Smooth muscle cell (in vitro differentiated cells): ENCODE measurements around the gene CCL11. TPM values are rescaled to one million over a fixed set of nuclear protein-coding genes. Genes with fewer than 3 reads are reported as not detected.

Experiments used
- DNase-seq: peaks from one replicate; lab custom pipeline; 2025; ENCODE audit not compliant: unreplicated experiment; lab: John Stamatoyannopoulos, UW
- H2AFZ ChIP-seq: fragments of 200-600 bp; sonication (generic); 2 replicates; pipeline ENCODE4 v1.6.0; 2016; ENCODE audit warnings: antibody characterized with exemption, low read depth, mild to moderate bottlenecking
- H3F3A ChIP-seq: fragments of 200-600 bp; sonication (generic); 2 replicates; pipeline ENCODE4 v1.6.0; 2017; ENCODE audit warnings: antibody characterized with exemption, low read depth
- H3K27ac ChIP-seq: fragments of 200-600 bp; sonication (generic); 2 replicates; pipeline ENCODE4 v1.5.1; 2016; ENCODE audit warnings: low read depth, mild to moderate bottlenecking
- H3K27me3 ChIP-seq: fragments of 200-600 bp; sonication (generic); 2 replicates; pipeline ENCODE4 v1.6.1; 2016; ENCODE audit warnings: low read depth, mild to moderate bottlenecking
- H3K36me3 ChIP-seq: fragments of 200-600 bp; sonication (generic); 2 replicates; pipeline ENCODE4 v1.5.1; 2016; ENCODE audit warnings: low read depth
- H3K4me1 ChIP-seq: fragments of 200-600 bp; sonication (generic); 2 replicates; pipeline ENCODE4 v1.5.1; 2016; ENCODE audit warnings: low read depth
- H3K4me2 ChIP-seq: fragments of 200-600 bp; sonication (generic); 2 replicates; pipeline ENCODE4 v1.6.0; 2016; ENCODE audit warnings: mild to moderate bottlenecking
- H3K4me3 ChIP-seq: fragments of 200-600 bp; sonication (generic); 2 replicates; pipeline ENCODE4 v1.5.1; 2016; ENCODE audit warnings: mild to moderate bottlenecking
- H3K79me2 ChIP-seq: fragments of 200-600 bp; sonication (generic); 2 replicates; pipeline ENCODE4 v1.6.0; 2016; ENCODE audit warnings: low read depth, mild to moderate bottlenecking
- H3K9ac ChIP-seq: fragments of 200-600 bp; sonication (generic); 2 replicates; pipeline ENCODE4 v1.6.0; 2016; ENCODE audit warnings: low read depth
- H3K9me3 ChIP-seq: fragments of 200-600 bp; sonication (generic); replicated peaks from 2 replicates; pipeline ENCODE4 v1.5.1; 2016; ENCODE audit warnings: low read depth
- H4K20me1 ChIP-seq: fragments of 200-600 bp; sonication (generic); 2 replicates; pipeline ENCODE4 v1.6.0; 2016; ENCODE audit warnings: low read depth
- WGBS: methylation state at CpG from one replicate; pipeline ENCODE4 v1.1.7; 2016; ENCODE audit warnings: low lambda C conversion rate; 5-methylcytosine and 5-hydroxymethylcytosine counted together
- polyA plus RNA-seq: library from polyadenylated mRNA; unstranded; fragments of >200 nt; fragmentation: Nextera tagmentation; extraction: Ambion mirVana; gene quantifications from 2 replicates; pipeline ENCODE4 v1.2.1, GENCODE V29; 2016
- total RNA-seq: library from RNA; depleted of rRNA; stranded (reverse); fragments of >200 nt; gene quantifications from 2 replicates; pipeline ENCODE4 v1.2.3, GENCODE V29; 2014
- TF ChIP-seq, protein P1 (sequence below): fragments of 200-600 bp; sonication (generic); IDR thresholded peaks from 2 replicates; pipeline ENCODE4 v1.5.1; 2017; ENCODE audit warnings: borderline replicate concordance, mild to moderate bottlenecking, antibody characterized with exemption; ENCODE audit not compliant: insufficient read depth, poor library complexity, severe bottlenecking

Gene CCL11
- total and polyA plus RNA-seq, 2 experiments from 2014 or later: not detected

DNA sequence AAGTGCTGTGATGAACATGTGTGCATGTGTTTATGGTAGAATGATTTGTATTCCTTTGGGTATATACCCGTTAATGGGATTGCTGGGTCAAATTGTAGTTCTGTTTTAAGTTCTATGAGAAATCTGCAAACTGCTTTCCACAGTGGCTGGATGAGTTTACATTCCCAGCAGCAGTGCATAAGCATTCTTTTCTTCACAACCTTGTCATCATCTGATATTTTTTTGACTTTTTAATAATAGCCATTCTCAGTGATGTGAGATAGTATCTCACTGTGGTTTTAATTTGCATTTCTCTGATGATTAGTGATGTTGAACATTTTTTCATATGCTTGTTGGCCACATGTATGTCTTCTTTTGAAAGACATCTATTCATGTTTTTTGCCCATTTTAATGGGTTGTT, 52.2 kb downstream of the CCL11 start:
- H3K79me2 ChIP-seq: no peaks in the 10 kb centered on the region
- H3K4me2 ChIP-seq: no peak overlapping the region
- H3F3A ChIP-seq: no peaks in the 10 kb centered on the region
- no peaks in the 10 kb centered on the region for H3K4me1 ChIP-seq
- H3K9ac ChIP-seq: no peak overlapping the region
- DNase-seq: no peak
- no peak overlapping the region for H3K27ac ChIP-seq
- TF ChIP-seq, protein P1, sequence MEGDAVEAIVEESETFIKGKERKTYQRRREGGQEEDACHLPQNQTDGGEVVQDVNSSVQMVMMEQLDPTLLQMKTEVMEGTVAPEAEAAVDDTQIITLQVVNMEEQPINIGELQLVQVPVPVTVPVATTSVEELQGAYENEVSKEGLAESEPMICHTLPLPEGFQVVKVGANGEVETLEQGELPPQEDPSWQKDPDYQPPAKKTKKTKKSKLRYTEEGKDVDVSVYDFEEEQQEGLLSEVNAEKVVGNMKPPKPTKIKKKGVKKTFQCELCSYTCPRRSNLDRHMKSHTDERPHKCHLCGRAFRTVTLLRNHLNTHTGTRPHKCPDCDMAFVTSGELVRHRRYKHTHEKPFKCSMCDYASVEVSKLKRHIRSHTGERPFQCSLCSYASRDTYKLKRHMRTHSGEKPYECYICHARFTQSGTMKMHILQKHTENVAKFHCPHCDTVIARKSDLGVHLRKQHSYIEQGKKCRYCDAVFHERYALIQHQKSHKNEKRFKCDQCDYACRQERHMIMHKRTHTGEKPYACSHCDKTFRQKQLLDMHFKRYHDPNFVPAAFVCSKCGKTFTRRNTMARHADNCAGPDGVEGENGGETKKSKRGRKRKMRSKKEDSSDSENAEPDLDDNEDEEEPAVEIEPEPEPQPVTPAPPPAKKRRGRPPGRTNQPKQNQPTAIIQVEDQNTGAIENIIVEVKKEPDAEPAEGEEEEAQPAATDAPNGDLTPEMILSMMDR: no peak
- H3K27me3 ChIP-seq: no peaks in the 10 kb centered on the region
- H3K4me3 ChIP-seq: no peak overlapping the region
- H2AFZ ChIP-seq: no peak overlapping the region
- no peaks in the 10 kb centered on the region for H3K36me3 ChIP-seq
- H3K9me3 ChIP-seq: no peaks in the 10 kb centered on the region
- WGBS: 78% methylated on average over 1 of the region's 1 CpG
- H4K20me1 ChIP-seq: no peaks in the 10 kb centered on the region

Other genes starting within 250 kb of the CCL11 start
- gene CCL2, start 30.5 kb upstream of the CCL11 start, total RNA-seq: 15.6 and 33.2 TPM in 2 replicates
- gene CCL2, start 30.5 kb upstream of the CCL11 start, polyA plus RNA-seq: 36.5 and 38.9 TPM in 2 replicates
- 0.31 and 0.36 TPM in 2 replicates for gene CCL7, start 15.5 kb upstream of the CCL11 start, total RNA-seq
- gene CCL7, start 15.5 kb upstream of the CCL11 start, polyA plus RNA-seq: 0.27 and 0.74 TPM in 2 replicates
- gene CCL8, start 33.7 kb downstream of the CCL11 start, total RNA-seq: not detected in 2 replicates
- not detected in 2 replicates for gene CCL8, start 33.7 kb downstream of the CCL11 start, polyA plus RNA-seq
- gene CCL13, start 70.7 kb downstream of the CCL11 start, total RNA-seq: not detected in 2 replicates
- not detected in 2 replicates for gene CCL13, start 70.7 kb downstream of the CCL11 start, polyA plus RNA-seq
- gene CCL1, start 77.5 kb downstream of the CCL11 start, total RNA-seq: not detected in 2 replicates
- not detected in 2 replicates for gene CCL1, start 77.5 kb downstream of the CCL11 start, polyA plus RNA-seq